CD4-positive, CD25-positive, alpha-beta regulatory T cell (primary cell): ENCODE data around the gene MLLT6. TPM values are rescaled to one million over a fixed set of nuclear protein-coding genes. Genes with fewer than 3 reads are reported as not detected.

ENCODE experiments used
- ATAC-seq, 2 donors: fragments of 150-1000 bp; cut with Tn5 transposase; one replicate each; pipeline ENCODE4 v1.10.0; 2021; ENCODE audit warnings: low read depth in 2 of 2, moderate number of reproducible peaks in 2 of 2, moderate library complexity in 1 of 2
- DNase-seq, 3 donors: peaks; one replicate each; pipeline versions ENCODE4 v3.0.0 to v3.0.0-alpha.2; 2012 to 2022; ENCODE audit warnings: mixed read lengths in 1 of 3
- H3K27ac ChIP-seq: one replicate; pipeline ENCODE4 v1.7.0; 2013; ENCODE audit warnings: mild to moderate bottlenecking, low read length; ENCODE audit not compliant: insufficient read depth, poor library complexity, severe bottlenecking
- H3K27me3 ChIP-seq: one replicate; pipeline ENCODE4 v1.7.0; 2013; ENCODE audit warnings: low read length; ENCODE audit not compliant: control insufficient read depth, insufficient read depth
- H3K36me3 ChIP-seq: one replicate; pipeline ENCODE4 v1.7.0; 2013; ENCODE audit warnings: mild to moderate bottlenecking, low read length, moderate library complexity; ENCODE audit not compliant: control insufficient read depth, insufficient read depth
- H3K4me1 ChIP-seq: 2 replicates; pipeline ENCODE4 v1.7.0; 2013; ENCODE audit warnings: mild to moderate bottlenecking, low read length; ENCODE audit not compliant: insufficient read depth, control insufficient read depth, poor library complexity, severe bottlenecking
- H3K4me3 ChIP-seq: one replicate; pipeline ENCODE4 v1.7.0; 2013; ENCODE audit warnings: low read depth, mild to moderate bottlenecking, low read length, moderate library complexity
- H3K9me3 ChIP-seq, 2 experiments: 1 replicate in 1 of 2; 2 replicates in 1 of 2; pipeline ENCODE4 v1.7.0; 2013; ENCODE audit warnings: low read length in 2 of 2, mild to moderate bottlenecking in 1 of 2, moderate library complexity in 1 of 2; ENCODE audit not compliant: control insufficient read depth in 2 of 2
- H3K27ac Mint-ChIP-seq, 3 donors: one replicate each; pipeline ENCODE4 v1.8.0; 2020 to 2022; ENCODE audit warnings: mild to moderate bottlenecking in 3 of 3, mixed read lengths in 3 of 3, moderate library complexity in 2 of 3
- H3K27me3 Mint-ChIP-seq: one replicate; pipeline ENCODE4 v1.8.0; 2022; ENCODE audit warnings: mild to moderate bottlenecking, mixed read lengths
- H3K36me3 Mint-ChIP-seq: one replicate; pipeline ENCODE4 v1.8.0; 2020; ENCODE audit warnings: mixed read lengths
- H3K4me1 Mint-ChIP-seq, 4 donors: one replicate each; pipeline ENCODE4 v1.8.0; 2020 to 2022; ENCODE audit warnings: mixed read lengths in 4 of 4, mild to moderate bottlenecking in 1 of 4
- H3K4me3 Mint-ChIP-seq, 4 donors: one replicate each; pipeline ENCODE4 v1.8.0; 2020 to 2022; ENCODE audit warnings: mild to moderate bottlenecking in 4 of 4, mixed read lengths in 4 of 4, moderate library complexity in 3 of 4
- H3K9me3 Mint-ChIP-seq, 7 donors: one replicate each; pipeline ENCODE4 v1.8.0; 2020 to 2022; ENCODE audit warnings: mixed read lengths in 7 of 7, mild to moderate bottlenecking in 3 of 7, moderate library complexity in 2 of 7
- polyA plus RNA-seq, 4 donors: library from polyadenylated mRNA; unstranded; fragments of 300-500 nt; fragmentation: Illumina TruSeq; gene quantifications; one replicate each; pipeline ENCODE4 v1.2.3, GENCODE V29; 2021
- total RNA-seq: library from RNA; stranded (reverse); gene quantifications from one replicate; pipeline ENCODE4 v1.2.3, GENCODE V29; 2022

Gene MLLT6
- total and polyA plus RNA-seq, 5 donors from 2014 or later = 5.2 to 361 (median 6.7) TPM

DNA sequence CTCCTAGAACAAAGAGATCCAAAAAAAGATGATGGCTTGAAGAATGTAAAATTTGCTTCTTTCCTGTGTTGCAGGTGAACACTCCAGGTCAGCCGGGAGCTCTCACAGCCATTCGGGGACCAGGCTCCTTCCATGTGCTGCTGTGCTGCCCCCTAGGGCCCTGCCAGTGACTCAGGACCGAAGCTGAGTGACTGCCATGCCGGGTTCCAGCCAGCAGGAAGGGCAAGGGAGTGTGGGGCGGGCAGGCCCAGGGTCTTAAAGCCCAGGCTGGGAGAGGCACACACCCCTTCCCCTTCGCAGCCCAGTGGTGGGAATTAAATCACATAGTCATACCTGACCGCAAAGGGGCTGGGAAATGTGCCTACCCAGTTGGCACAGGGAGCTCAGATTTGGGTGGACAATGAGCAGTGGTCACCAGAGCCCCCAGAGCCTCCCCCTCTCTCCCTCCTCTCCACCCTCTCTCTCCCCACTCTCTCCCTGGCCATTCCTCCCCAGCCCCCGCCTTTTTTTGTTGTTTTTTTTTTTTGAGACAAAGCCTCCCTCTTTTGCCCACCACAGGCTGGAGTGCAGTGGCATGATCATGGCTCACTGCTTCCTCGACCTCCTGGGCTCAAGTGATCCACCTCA is 41.8 kb upstream of the MLLT6 start:
- H3K4me1 Mint-ChIP-seq = peaks cover 0 to 6% (median 0%) of the 10 kb centered on the region in 4 donors
- Histone ChIP-seq H3K27ac (no peak overlapping the region), H3K9me3 (no peaks in the 10 kb centered on the region), H3K36me3 (no peaks in the 10 kb centered on the region), H3K27me3 (peaks cover 2% of the 10 kb centered on the region), H3K4me3 (no peak overlapping the region), H3K4me1 (no peaks in the 10 kb centered on the region)
- H3K4me3 Mint-ChIP-seq = no peak overlapping the region
- no peaks in the 10 kb centered on the region for H3K36me3 Mint-ChIP-seq
- H3K27me3 Mint-ChIP-seq = peaks cover 33% of the 10 kb centered on the region
- DNase-seq (peak in 1 of 3 donors; percentile 43), ATAC-seq (peak in 1 of 2 donors; percentile 49)
- peaks cover 0 to under 1% (median 0%) of the 10 kb centered on the region in 7 donors for H3K9me3 Mint-ChIP-seq
- H3K27ac Mint-ChIP-seq = no peak overlapping the region

DNA sequence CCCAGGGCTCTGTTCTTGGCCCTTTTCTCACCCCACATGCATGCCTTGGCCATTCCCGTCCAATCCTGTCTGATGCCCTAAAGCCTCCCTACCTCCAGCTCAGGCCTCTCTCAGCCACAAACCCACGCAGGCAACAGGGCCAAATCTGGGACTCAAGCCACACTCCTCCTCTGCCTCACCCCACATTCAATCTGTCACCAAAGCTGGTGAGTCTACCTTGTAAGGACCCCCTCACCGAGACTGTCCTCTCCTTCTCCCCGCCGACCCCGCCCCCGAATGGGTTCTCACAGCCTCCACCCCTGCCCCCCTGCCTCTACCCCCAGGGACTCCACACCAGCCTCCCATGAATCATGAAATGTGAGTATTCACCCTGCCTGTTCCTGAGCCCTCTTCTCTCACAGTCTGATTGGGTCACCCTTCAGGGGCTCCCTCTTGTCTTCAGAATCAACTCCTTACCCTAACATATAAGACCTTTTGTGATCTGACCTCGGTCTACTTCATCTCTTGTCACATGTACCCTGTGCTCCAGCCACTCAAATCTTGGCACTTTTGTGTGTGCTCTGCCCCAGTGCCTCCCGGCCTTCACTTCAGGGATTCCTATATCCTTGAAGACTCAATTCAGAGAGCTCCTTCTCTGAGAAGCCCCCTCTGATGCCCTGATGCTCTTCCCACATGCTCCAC is 41.0 kb upstream of the MLLT6 start:
- ATAC-seq = no peak
- no peaks in the 10 kb centered on the region for H3K9me3 ChIP-seq
- Mint-ChIP-seq H3K4me1 (peaks cover 0 to 3% (median under 1%) of the 10 kb centered on the region in 4 donors), H3K27me3 (peaks cover 42% of the 10 kb centered on the region), H3K9me3 (peaks cover 0 to 3% (median 0%) of the 10 kb centered on the region in 7 donors), H3K27ac (peak overlapping the region in 1 of 3 donors; percentile 31), H3K4me3 (no peak overlapping the region), H3K36me3 (no peaks in the 10 kb centered on the region)
- no peak for DNase-seq
- no peaks in the 10 kb centered on the region for H3K36me3 ChIP-seq
- no peaks in the 10 kb centered on the region for H3K4me1 ChIP-seq
- H3K4me3 ChIP-seq = no peak overlapping the region
- peaks cover 2% of the 10 kb centered on the region for H3K27me3 ChIP-seq
- no peak overlapping the region for H3K27ac ChIP-seq

DNA sequence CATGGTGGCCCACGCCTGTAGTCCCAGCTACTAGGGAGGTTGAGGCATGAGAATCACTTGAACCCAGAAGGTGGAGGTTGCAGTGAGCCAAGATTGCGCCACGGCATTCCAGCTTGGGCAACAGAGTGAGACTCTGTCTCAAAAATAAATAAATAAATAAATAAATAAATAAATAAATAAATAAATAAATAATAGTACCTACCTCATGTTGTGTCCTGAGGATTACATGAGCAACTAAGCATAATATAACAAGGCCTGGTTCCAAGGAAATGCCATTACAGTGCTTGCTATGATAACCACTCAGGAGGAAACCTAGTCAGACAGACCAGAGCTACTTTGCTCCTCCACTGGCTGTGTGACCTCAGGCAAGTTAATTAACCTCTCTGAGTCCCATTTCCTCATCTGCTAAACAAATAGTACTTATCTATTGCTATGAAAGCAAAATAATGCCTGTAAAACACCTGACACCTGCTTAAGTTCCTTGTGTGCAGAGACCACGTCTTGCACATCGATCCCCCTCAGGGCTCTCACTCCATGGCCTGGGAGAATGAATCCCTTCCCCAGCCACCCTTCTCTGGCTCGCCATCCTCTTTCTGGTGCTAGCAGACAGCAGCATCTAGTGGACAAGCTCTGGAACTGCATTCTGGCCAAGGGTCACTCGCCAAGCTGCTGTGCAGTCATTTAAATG is 37.8 kb upstream of the MLLT6 start:
- peak; percentile 42 to 57 (median 47) for DNase-seq
- no peaks in the 10 kb centered on the region for H3K4me1 ChIP-seq
- H3K9me3 ChIP-seq = no peaks in the 10 kb centered on the region
- Mint-ChIP-seq H3K4me1 (peaks cover 0 to 8% (median 2%) of the 10 kb centered on the region in 4 donors), H3K36me3 (no peaks in the 10 kb centered on the region), H3K27me3 (peaks cover 67% of the 10 kb centered on the region), H3K9me3 (peaks cover 0 to 5% (median 0%) of the 10 kb centered on the region in 7 donors), H3K27ac (no peak overlapping the region), H3K4me3 (no peak overlapping the region)
- peak; percentile 43 to 71 for ATAC-seq
- H3K4me3 ChIP-seq = no peak overlapping the region
- H3K36me3 ChIP-seq = no peaks in the 10 kb centered on the region
- no peak overlapping the region for H3K27ac ChIP-seq
- peaks cover 4% of the 10 kb centered on the region for H3K27me3 ChIP-seq

DNA sequence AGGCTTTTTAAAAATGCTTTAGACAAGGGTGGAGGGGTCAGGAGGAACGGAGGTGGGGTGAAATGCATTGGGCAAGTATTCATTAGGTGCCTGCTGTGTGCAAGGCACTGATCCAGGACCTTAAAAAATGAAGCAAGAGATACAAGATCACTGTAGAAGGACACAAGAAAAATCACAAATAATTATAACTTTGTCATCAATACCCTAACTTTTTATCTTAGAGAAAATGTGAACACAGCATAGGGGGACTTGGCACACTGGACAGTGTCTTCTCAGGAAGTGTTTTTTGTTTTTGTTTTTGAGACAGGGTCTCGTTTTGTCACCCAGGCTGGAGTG is 37.3 kb upstream of the MLLT6 start:
- H3K36me3 ChIP-seq = no peaks in the 10 kb centered on the region
- Mint-ChIP-seq H3K4me3 (no peak overlapping the region), H3K27me3 (peaks cover 69% of the 10 kb centered on the region), H3K36me3 (no peaks in the 10 kb centered on the region), H3K27ac (no peak overlapping the region), H3K4me1 (peaks cover 0 to 8% (median 2%) of the 10 kb centered on the region in 4 donors), H3K9me3 (peaks cover 0 to 5% (median 0%) of the 10 kb centered on the region in 7 donors)
- H3K4me3 ChIP-seq = no peak overlapping the region
- no peaks in the 10 kb centered on the region for H3K9me3 ChIP-seq
- H3K4me1 ChIP-seq = no peaks in the 10 kb centered on the region
- H3K27me3 ChIP-seq = peaks cover 4% of the 10 kb centered on the region
- DNase-seq (no peak), ATAC-seq (no peak)
- H3K27ac ChIP-seq = no peak overlapping the region

DNA sequence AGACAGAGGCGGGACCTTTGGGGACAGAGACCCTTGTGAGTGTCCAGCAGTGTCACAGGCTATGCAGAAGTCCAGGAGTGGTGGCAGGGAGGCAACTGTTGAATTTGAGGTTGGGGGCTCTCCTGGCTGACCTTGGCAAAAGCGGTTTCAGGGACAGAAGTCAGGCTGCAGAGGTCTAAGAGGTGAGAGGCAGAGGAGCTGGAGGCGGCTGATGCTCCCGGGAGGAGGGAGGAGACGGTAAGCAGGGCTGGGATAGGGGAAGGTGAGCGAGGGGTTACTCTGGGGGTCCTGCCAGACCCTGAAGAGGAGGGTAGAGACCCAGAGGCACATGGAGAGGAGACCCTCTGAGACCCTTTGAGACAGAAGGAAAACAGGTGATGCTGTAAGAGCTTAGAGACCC is 35.6 kb upstream of the MLLT6 start:
- no peaks in the 10 kb centered on the region for H3K36me3 ChIP-seq
- H3K27ac Mint-ChIP-seq = no peak overlapping the region
- H3K27me3 Mint-ChIP-seq = peaks cover 69% of the 10 kb centered on the region
- peaks cover 11% of the 10 kb centered on the region for H3K4me1 ChIP-seq
- H3K9me3 Mint-ChIP-seq = peaks cover 0 to 5% (median 0%) of the 10 kb centered on the region in 7 donors
- peaks cover 0 to 11% (median 2%) of the 10 kb centered on the region in 4 donors for H3K4me1 Mint-ChIP-seq
- H3K4me3 Mint-ChIP-seq = peak overlapping the region in 1 of 4 donors; percentile 48
- H3K27me3 ChIP-seq = peaks cover 3% of the 10 kb centered on the region
- no peaks in the 10 kb centered on the region for H3K9me3 ChIP-seq
- ATAC-seq (no peak), DNase-seq (no peak)
- no peak overlapping the region for H3K27ac ChIP-seq
- no peak overlapping the region for H3K4me3 ChIP-seq
- H3K36me3 Mint-ChIP-seq = no peaks in the 10 kb centered on the region

DNA sequence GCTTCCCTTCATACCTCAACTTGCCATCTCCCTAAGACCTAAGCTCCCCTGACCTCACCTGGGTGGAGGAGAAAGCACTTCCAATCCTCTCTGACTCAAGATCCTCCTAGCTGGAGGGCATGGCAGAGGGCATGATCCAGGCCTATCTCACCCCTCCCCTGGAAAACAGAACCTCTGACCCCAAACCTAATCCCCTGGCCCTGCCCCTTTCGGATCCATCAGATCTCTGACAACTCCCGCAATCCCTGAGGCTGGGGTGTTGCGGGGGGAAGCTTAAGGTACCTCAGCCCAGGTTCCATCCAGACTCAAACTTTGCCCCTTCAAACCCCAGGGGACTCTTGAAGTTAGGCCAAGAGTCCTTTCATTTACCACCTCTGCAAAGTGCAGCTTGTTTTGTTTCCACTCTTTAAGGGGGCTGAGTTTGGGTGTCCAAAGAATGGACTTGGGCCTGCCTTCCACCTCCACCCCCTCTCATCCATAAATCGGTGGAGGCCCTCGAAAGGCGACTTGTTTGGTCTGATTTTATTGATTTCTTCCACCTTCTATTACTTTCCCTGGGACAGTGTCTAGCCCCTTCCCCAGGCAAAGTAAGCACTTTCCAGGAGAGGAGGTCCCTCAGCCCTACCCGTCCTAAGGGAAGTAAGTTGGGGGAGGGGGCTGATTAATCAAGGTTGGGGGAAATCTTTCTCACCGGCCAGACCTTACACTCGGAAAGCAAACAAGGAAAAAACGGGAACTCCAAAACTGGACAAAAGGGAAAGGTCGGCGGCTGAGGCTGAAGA is 32.9 kb upstream of the MLLT6 start:
- H3K4me1 ChIP-seq = peaks cover 19% of the 10 kb centered on the region
- H3K9me3 ChIP-seq = no peaks in the 10 kb centered on the region
- H3K27ac ChIP-seq = no peak overlapping the region
- ATAC-seq (no peak), DNase-seq (no peak)
- Mint-ChIP-seq H3K4me1 (peaks cover 11 to 27% (median 16%) of the 10 kb centered on the region in 4 donors), H3K27ac (no peak overlapping the region), H3K4me3 (peak overlapping the region in 3 of 4 donors; percentile 4 to 79 (median 60)), H3K27me3 (peaks cover 71% of the 10 kb centered on the region), H3K36me3 (no peaks in the 10 kb centered on the region), H3K9me3 (peaks cover 0 to 5% (median 0%) of the 10 kb centered on the region in 7 donors)
- H3K27me3 ChIP-seq = peaks cover 2% of the 10 kb centered on the region
- H3K36me3 ChIP-seq = no peaks in the 10 kb centered on the region
- H3K4me3 ChIP-seq = no peak overlapping the region
